RWPE2 (cell line): ENCODE measurements around the gene SHISA9.

Source experiments
- ATAC-seq: fragments of 200-7000 bp; cut with Tn5 transposase; 3 replicates; pipeline ENCODE4 v1.9.1; 2021; ENCODE audit warnings: low read depth
- DNase-seq: peaks from one replicate; pipeline ENCODE4 v3.0.0-alpha.2; 2020; ENCODE audit warnings: low spot score
- H3K27ac ChIP-seq: fragments of 450-650 bp; 2 replicates; pipeline ENCODE4 v1.5.1; 2017; ENCODE audit warnings: mild to moderate bottlenecking; ENCODE audit not compliant: poor library complexity, severe bottlenecking
- H3K27me3 ChIP-seq: fragments of 250-450 bp; sonication (Bioruptor Pico); 2 replicates; pipeline ENCODE4 v1.5.1; 2021; ENCODE audit warnings: mild to moderate bottlenecking, moderate library complexity; ENCODE audit not compliant: insufficient read depth, poor library complexity, severe bottlenecking
- H3K36me3 ChIP-seq: fragments of 250-450 bp; sonication (Bioruptor Pico); 2 replicates; pipeline ENCODE4 v1.5.1; 2020; ENCODE audit warnings: low read depth, mild to moderate bottlenecking, moderate library complexity
- H3K4me1 ChIP-seq: fragments of 250-450 bp; sonication (Bioruptor Pico); 2 replicates; pipeline ENCODE4 v1.5.1; 2021; ENCODE audit warnings: mild to moderate bottlenecking, moderate library complexity; ENCODE audit not compliant: insufficient read depth, poor library complexity, severe bottlenecking
- H3K4me3 ChIP-seq: fragments of 250-450 bp; sonication (Bioruptor Pico); 2 replicates; pipeline ENCODE4 v1.5.1; 2021; ENCODE audit warnings: mild to moderate bottlenecking, moderate library complexity; ENCODE audit not compliant: severe bottlenecking
- H3K9me3 ChIP-seq: fragments of 250-450 bp; sonication (Bioruptor Pico); 2 replicates; pipeline ENCODE4 v1.5.1; 2021; ENCODE audit warnings: mild to moderate bottlenecking, moderate library complexity; ENCODE audit not compliant: severe bottlenecking
- CTCF ChIP-seq: fragments of 450-650 bp; IDR thresholded peaks from one replicate; pipeline ENCODE4 v1.5.1; 2017; ENCODE audit warnings: mild to moderate bottlenecking, moderate library complexity; ENCODE audit not compliant: poor library complexity, severe bottlenecking

Gene SHISA9

GRCh38 chr16:12959072-12959471 is 57.7 kb downstream of the SHISA9 start:
- TF ChIP-seq CTCF = no peak
- Histone ChIP-seq H3K36me3 (no peaks in the 10 kb centered on the region), H3K4me1 (no peaks in the 10 kb centered on the region), H3K27me3 (no peaks in the 10 kb centered on the region), H3K27ac (no peak overlapping the region), H3K9me3 (peaks cover 5% of the 10 kb centered on the region), H3K4me3 (no peak overlapping the region)
- DNase-seq (no peak), ATAC-seq (no peak)

- no peak for ATAC-seq
Measured at GRCh38 chr16:12961626-12962025, 60.2 kb downstream of the SHISA9 start.

GRCh38 chr16:12964461-12964860 is 63.1 kb downstream of the SHISA9 start:
- Histone ChIP-seq H3K4me3 (no peak overlapping the region), H3K27me3 (no peaks in the 10 kb centered on the region), H3K9me3 (peaks cover 1% of the 10 kb centered on the region), H3K27ac (no peak overlapping the region), H3K4me1 (no peaks in the 10 kb centered on the region), H3K36me3 (no peaks in the 10 kb centered on the region)
- no peak for DNase-seq
- no peak for ATAC-seq
- TF ChIP-seq CTCF = no peak

More at GRCh38 chr16:12961626-12962025, 60.2 kb downstream of the SHISA9 start:
- H3K4me1 ChIP-seq = no peaks in the 10 kb centered on the region
- H3K27ac ChIP-seq = no peak overlapping the region
- peaks cover 5% of the 10 kb centered on the region for H3K9me3 ChIP-seq
- no peaks in the 10 kb centered on the region for H3K27me3 ChIP-seq
- no peak for TF ChIP-seq CTCF
- no peak overlapping the region for H3K4me3 ChIP-seq
- DNase-seq = no peak
- no peaks in the 10 kb centered on the region for H3K36me3 ChIP-seq

DNA sequence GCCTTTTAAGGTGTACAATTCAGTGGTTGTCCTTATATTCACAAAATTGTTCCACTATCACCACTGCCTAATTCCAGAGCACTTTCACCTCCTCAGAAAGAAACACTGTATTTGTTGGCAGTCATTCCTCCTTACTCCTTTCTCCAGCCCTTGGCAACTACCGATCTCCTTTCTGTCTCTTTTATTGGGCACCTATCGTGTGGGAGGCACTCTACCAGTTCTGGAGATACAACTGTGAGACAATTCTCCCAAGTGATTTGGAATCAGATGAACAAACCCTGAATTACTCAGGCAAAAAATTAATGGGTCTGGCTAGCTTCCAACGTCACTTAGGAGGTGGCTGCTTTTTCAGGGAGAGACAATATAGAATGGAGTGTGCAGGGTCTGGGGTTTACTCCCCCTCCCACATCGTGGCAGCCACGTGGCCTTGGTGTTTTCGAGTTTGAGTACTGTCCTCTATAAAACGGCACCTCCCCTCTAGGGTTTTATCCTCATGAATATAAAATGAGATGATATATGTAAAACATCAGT is 63.9 kb downstream of the SHISA9 start:
- TF ChIP-seq CTCF = no peak
- Histone ChIP-seq H3K4me3 (no peak overlapping the region), H3K4me1 (no peaks in the 10 kb centered on the region), H3K36me3 (no peaks in the 10 kb centered on the region), H3K9me3 (no peaks in the 10 kb centered on the region), H3K27me3 (no peaks in the 10 kb centered on the region), H3K27ac (no peak overlapping the region)
- ATAC-seq (no peak), DNase-seq (no peak)

GRCh38 chr16:12971241-12971640 is 69.8 kb downstream of the SHISA9 start:
- ATAC-seq (peak; percentile 97), DNase-seq (peak; percentile 86)
- no peaks in the 10 kb centered on the region for H3K9me3 ChIP-seq
- no peaks in the 10 kb centered on the region for H3K36me3 ChIP-seq
- no peak for TF ChIP-seq CTCF
- no peaks in the 10 kb centered on the region for H3K4me1 ChIP-seq
- H3K27ac ChIP-seq = peak overlapping the region; percentile 59
- H3K27me3 ChIP-seq = no peaks in the 10 kb centered on the region
- no peak overlapping the region for H3K4me3 ChIP-seq
